ENCODE measurements around the gene RSKR.
"Not testable (repeated sequence)": the region's sequence is repeated elsewhere in the genome, so short reads cannot be mapped to it uniquely, and the experiment has no call there.

Gene RSKR

GRCh38 chr17:28623696-28624095 lies 9.7 kb upstream of the RSKR start:
- in situ Hi-C loops (cut with HindIII; ENCODE audit: low sequenced_read_pairs), result no loop called here

- in situ Hi-C loops (cut with HindIII; ENCODE audit: low sequenced_read_pairs), result no loop called here
Measured at GRCh38 chr17:28622186-28622585, 8.2 kb upstream of the RSKR start.

GRCh38 chr17:28620010-28620409 lies 6.0 kb upstream of the RSKR start:
- in situ Hi-C loops (cut with HindIII; ENCODE audit: low sequenced_read_pairs), result no loop called here

GRCh38 chr17:28618464-28618863 lies 4.5 kb upstream of the RSKR start:
- in situ Hi-C loops (cut with HindIII; ENCODE audit: low sequenced_read_pairs), result no loop called here

- in situ Hi-C loops (cut with HindIII; ENCODE audit: low sequenced_read_pairs), result no loop called here
Measured at GRCh38 chr17:28616281-28616680, 2.3 kb upstream of the RSKR start.

- in situ Hi-C loops (cut with HindIII; ENCODE audit: low sequenced_read_pairs), result no loop called here
Measured at GRCh38 chr17:28615260-28615940, 1.4 kb upstream of the RSKR start.

- in situ Hi-C loops (cut with HindIII; ENCODE audit: low sequenced_read_pairs), result no loop called here
Measured at GRCh38 chr17:28612936-28613872, 781 bp downstream of the RSKR start.

GRCh38 chr17:28612531-28612930 lies 1.5 kb downstream of the RSKR start:
- in situ Hi-C loops (cut with HindIII; ENCODE audit: low sequenced_read_pairs), result no loop called here

DNA sequence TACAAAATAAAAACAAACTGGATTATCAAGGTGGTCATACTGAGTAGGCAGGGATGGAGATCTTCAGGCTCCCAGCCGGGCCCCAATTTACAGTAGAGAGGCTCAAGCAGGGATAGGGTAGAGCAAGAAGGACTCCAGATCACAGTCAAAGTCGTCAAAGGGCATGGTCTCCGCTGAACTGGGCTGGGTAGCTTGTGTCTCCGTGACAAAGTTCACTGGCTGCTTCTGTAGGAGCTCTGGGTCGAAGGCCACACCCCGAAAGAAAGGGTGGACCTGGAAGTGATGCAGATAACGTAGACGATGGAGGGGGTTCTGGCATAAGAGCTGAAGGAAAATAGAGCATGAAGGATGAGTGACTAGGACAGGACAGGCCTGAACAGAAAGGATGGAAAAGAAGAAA lies 3.6 kb downstream of the RSKR start:
- in situ Hi-C loops (cut with HindIII; ENCODE audit: low sequenced_read_pairs), result no loop called here

GRCh38 chr17:28604031-28604430 lies 10.0 kb downstream of the RSKR start:
- in situ Hi-C loops (cut with HindIII; ENCODE audit: low sequenced_read_pairs), result not testable (repeated sequence)

GRCh38 chr17:28599311-28600184 lies 14.4 kb downstream of the RSKR start:
- in situ Hi-C loops (cut with HindIII; ENCODE audit: low sequenced_read_pairs), result no loop called here

DNA sequence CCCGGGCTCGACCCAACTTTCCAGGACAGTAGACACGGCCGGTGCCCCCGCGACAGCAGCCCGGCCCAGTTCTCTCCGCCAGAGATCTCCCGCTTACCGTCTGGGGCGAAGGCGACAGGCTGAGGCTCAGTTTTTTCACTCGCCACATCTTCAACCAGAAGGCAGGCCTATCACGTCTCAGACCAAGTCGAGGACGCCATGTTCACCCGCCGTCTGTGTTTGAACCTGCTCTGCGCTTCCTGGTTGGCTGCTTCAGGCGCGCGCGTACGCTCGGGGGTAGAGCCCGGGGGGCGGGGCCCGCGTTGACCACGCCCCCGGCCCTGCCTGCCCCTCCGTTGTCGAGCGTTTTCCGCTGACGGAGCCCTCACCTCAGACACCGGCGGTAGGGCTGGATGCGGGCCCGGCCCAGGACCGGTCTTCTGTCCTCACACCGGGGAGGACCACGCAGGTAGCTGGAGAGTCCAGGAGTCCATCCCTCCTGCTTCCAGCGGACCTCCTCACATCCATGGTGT lies 15.1 kb downstream of the RSKR start, which contains the start of gene SPAG5:
TSS of gene SPAG5 (minus strand) at position 227 of the 512 bp plus-strand sequence. CDS start at position 148, 79 bp downstream.
- in situ Hi-C loops (cut with HindIII; ENCODE audit: low sequenced_read_pairs), result no loop called here

DNA sequence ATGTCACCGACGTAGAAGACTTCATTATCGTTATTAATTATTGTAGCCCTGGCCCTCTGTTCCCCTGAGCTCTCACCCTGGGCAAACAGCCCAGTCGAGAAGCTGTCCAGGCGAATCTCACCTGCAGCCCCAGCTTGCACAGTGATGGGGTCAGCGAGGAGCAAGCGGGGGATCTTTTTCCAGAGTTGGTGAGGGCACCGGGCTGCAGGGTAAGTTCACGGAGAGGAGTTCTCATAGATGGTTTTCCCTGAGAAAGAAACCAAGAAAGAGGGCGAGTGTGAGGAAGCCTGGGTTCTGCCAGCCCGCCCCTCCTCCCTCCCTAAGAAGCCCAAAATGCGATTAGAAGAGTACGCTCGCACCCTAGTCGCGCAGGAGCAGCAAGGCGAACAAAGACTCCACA lies 15.6 kb downstream of the RSKR start:
- in situ Hi-C loops (cut with HindIII; ENCODE audit: low sequenced_read_pairs), result no loop called here

DNA sequence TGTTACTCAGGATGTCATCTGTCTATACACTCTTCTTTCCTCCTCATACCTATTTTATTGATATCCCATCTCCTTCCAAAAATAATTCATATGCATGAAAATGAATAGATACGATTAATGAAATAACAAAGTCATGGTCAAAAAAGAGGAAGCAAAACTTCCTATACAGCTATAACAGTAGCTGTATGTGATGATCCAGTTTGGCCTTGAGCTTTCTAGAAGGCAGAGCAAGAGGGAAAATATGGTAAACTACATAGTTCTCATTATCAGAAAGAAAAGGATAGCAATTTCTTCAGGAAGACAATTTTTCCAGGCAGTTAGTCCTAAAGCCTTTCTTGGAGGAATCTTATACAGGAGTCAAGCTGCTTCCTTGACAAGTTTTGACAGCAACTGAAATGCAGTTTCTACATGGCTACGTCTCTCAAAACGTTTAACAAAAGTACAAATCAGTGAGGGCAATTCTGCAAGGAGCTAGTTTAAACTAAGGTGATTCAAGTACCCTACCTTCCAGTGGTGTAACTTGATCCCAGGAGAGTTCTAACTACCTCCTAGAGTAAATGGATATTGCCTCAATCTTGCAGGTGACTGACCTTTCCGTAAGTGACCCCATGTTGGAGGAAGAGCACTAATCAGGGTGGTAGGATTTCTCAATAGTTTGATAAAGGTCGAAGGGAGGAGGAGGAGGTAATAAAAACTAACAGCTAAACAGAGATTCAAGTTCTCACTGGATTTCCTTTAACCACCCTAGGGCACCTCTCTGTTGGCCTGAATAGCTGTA lies 16.2 kb downstream of the RSKR start:
- in situ Hi-C loops (cut with HindIII; ENCODE audit: low sequenced_read_pairs), result no loop called here

DNA sequence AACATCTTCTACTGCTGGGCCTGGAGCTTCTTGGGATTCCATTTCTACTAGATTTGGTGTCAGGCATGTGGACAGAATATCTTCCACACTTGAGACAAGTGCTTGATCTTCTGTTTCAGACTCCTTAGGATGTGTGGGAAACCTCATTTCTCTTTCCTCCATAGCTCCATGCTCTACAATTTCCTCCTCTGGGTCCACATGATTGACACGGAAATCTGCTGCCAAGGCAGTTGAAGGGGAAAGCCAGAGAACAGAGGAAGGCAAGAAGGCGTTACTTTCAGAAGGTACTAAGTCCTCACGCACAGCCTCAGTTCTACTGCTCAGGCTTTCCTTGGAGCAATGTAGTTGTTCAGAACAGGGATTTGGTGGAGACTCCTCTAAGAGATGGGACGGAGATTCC lies 21.7 kb downstream of the RSKR start:
- in situ Hi-C loops (cut with HindIII; ENCODE audit: low sequenced_read_pairs), result loop anchor here (5.0 kb wide), 1 partner anchor 45 kb away; no protein-coding TSS in a partner anchor

DNA sequence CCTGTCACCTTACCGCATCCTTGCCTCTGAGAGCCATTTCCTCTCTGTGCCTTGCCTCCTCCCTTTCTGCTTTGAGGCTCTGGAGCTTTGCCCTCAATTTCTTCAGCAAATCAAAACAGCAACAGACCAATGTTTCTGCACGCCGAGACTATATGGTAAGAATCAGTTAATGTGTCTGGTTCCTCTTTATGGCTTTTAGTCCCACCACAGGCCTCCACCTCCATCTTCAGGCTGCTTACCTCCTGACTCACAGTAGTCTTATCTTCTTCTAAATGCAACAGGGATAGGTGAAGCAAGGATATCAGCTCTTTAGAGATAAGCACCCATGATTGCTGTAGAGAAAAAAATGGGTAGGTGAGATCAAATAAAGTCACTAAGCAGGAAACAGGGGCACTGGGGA lies 28.1 kb downstream of the RSKR start:
- in situ Hi-C loops (cut with HindIII; ENCODE audit: low sequenced_read_pairs), result no loop called here

DNA sequence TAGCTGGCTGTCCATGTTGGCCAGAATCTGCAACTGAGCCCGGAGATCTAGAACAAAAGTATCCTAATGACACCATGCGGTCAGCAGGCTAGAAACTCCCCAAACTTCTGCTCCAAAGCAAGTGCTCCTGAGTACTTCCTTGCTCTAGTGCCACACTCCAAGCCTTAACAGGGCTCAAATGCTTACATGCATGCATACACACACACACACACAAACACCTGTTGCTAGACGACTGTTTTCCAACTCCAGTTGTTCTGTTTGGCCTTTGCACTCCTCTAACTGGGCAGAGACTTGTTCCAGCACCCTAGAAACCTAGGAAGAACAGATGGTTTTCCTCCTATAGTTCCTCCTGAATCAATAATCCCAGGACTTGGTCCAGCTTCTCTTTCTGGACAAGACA lies 29.6 kb downstream of the RSKR start:
- in situ Hi-C loops (cut with HindIII; ENCODE audit: low sequenced_read_pairs), result no loop called here

DNA sequence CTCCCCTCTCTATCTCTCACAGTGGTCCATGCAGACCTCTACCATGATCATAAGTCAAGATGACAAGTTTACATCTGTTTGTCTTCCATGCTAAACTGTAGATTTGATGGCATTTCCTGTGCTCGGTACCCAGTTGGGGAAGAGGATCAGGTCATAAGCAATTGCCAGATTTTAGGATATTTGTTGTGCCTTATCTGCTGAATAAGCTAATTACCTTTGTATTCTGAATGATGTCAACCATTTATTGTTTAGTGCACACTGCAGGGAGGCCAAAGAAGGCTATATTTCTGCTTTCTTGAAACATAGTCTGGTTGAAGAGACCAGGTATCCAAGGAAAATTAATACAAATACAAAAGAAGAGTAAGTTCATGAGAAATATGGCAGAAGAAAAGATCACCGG lies 31.5 kb downstream of the RSKR start:
- in situ Hi-C loops (cut with HindIII; ENCODE audit: low sequenced_read_pairs), result no loop called here

DNA sequence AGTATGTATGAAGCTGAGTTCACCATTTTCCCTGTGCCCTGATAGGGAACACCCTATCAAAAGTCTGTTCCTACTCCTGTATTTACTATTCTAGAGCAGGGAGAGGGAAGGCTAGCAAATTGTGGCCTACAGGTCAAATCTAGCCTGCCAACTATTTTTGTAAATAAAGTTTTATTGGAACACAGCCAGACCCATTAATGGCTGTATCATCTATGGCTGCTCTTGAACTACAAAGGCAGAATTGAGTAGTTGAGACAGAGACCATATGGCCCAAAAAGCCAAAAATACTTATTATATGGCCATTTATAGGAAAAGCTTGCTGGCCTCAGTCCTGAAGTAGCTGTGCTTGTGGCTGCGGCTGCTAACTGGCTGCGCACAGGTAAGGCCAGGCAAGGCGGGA lies 33.0 kb downstream of the RSKR start:
- in situ Hi-C loops (cut with HindIII; ENCODE audit: low sequenced_read_pairs), result no loop called here

- in situ Hi-C loops (cut with HindIII; ENCODE audit: low sequenced_read_pairs), result no loop called here
Measured at GRCh38 chr17:28579526-28579925, 34.5 kb downstream of the RSKR start.

Data from DLD1 (cell line).